GM18870 (cell line): Measurements from ENCODE around the gene RANBP2.

ENCODE experiments used
- ATAC-seq: cut with Tn5 transposase; IDR thresholded peaks from one replicate; pipeline ENCODE4 v1.9.1; 2021; ENCODE audit warnings: moderate library complexity; ENCODE audit not compliant: unreplicated experiment

Gene RANBP2

DNA sequence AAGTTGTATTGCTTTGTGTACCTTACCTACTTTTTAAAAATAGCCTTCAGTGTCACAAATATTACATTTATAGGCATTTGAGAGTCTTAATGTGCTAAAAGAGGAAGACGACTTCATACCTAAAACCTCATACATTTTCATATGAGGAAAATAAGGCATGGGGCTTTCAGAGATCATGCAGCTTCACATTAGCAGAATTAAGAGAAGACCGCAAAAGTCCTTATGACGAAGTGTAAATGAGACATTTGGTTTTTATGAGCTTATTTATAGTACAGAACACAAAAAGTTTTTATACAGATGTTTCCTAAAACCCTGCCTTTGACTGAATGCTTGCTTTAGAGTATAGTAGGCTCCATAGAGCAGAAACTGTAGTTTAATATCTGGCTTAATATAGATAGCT lies 57.2 kb downstream of the RANBP2 start:
- peak; percentile 81 for ATAC-seq

- ATAC-seq = no peak
These were observed 59.6 kb downstream of the RANBP2 start for GRCh38 chr2:108778857-108779256.

- ATAC-seq = no peak
These were observed 66.7 kb downstream of the RANBP2 start for GRCh38 chr2:108786008-108786353.

DNA sequence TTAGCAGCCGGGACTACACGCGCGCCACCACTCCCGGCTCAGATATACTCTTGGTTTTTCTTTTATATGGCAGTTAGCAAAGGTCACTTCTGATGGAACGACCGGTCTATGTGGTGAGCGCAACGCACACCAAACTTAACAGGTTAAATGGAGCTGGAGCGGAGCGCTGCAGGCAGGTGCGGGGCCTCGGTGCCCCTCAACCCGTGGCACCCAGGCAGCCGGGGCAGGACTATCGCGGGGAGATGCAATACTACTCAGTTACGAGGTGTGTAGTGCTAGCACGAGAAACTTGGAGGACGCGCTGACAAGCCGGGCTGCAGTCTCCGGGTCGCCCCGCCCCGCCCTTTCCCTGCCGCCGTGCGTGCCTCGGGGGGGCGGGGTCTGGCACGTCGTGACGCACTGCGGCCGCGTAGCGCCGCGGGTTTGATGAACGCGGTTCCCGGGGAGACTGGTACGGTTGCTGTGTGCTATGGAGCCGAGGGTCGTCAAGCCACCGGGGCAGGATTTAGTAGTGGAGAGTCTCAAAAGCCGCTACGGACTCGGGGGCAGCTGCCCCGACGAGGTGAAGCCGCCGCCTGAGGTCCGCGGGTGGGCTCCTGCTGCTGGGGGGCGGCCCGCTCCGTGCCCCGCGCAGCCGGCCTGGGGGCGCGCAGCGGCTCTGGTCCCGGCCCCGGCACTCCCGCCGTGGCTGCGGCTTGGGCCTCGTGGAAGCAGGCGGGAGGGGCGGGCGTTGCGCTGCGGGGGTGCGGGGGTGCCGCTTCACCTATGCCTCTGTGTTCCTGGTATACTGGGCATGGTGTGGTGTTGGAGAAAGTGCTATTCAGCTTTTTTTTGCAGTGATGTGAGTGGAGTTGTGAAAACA lies 67.3 kb downstream of the RANBP2 start, which contains the start of gene CCDC138:
Gene CCDC138, plus strand, starts transcription at position 418 of the 862 bp plus-strand sequence. Its CDS starts 52 bp downstream, at position 470.
- peak; percentile 94 for ATAC-seq

GRCh38 chr2:108787216-108787541 lies 67.9 kb downstream of the RANBP2 start:
- ATAC-seq = no peak

DNA sequence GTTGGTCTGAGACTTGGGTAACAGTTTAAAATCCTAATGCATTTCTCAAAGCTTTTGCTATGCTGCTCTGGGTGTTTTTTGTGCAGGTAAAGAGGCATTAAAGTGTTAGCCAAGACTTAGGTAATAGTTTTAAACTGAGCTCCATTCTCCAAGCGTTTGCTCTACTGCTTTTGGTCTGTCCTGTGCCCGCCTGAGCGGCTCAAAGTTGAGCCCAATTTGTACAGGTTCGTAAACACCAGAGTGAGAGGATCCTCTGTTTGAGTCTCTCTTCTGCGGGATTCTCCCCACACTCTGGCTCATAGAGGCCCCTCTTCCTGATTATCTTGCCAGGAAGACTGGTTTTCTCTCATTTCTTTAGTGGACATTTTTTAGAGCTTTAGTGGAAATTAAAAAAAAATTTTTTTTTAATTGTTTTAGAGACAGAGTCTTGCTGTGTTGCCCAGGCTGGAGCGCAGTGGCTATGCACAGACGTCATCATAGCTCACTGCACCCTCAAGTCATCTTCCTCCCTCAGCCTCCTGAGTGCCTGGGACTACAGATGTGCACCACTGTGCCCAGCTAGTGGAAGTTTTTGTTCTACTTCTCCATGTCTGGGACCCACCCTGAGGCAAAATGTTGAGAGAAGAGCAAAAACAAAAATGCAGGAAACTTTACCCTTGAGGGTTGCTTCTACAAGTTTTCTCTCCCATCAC lies 83.9 kb downstream of the RANBP2 start:
- ATAC-seq = no peak

GRCh38 chr2:108805032-108805431 lies 85.8 kb downstream of the RANBP2 start:
- ATAC-seq = no peak

- ATAC-seq = no peak
These were observed 86.5 kb downstream of the RANBP2 start for GRCh38 chr2:108805782-108806181.

- ATAC-seq = no peak
These were observed 87.3 kb downstream of the RANBP2 start for GRCh38 chr2:108806371-108807113.

- ATAC-seq = no peak
These were observed 90.7 kb downstream of the RANBP2 start for GRCh38 chr2:108809936-108810335.

GRCh38 chr2:108810993-108811957 lies 92.0 kb downstream of the RANBP2 start:
- no peak for ATAC-seq

- ATAC-seq = no peak
These were observed 94.5 kb downstream of the RANBP2 start for GRCh38 chr2:108813732-108814131.

GRCh38 chr2:108820482-108820881 lies 101.2 kb downstream of the RANBP2 start:
- no peak for ATAC-seq

DNA sequence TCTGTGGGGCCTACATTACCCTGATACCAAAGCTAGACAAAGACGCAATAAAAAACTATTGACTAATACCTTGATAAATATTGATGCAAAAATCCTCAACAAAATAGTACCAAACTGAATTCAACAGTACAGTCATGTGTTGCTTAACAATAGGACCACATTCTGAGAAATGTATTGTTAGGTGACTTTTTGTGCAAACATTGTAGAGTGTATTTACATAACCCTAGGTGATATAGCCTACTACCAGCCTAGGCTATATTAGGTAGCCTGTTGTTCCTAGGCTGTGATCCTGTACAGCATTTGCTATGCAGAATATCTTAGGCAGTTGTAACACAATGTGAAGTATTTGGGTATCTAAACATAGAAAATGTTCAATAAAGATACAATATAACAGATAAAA lies 104.0 kb downstream of the RANBP2 start:
- no peak for ATAC-seq

DNA sequence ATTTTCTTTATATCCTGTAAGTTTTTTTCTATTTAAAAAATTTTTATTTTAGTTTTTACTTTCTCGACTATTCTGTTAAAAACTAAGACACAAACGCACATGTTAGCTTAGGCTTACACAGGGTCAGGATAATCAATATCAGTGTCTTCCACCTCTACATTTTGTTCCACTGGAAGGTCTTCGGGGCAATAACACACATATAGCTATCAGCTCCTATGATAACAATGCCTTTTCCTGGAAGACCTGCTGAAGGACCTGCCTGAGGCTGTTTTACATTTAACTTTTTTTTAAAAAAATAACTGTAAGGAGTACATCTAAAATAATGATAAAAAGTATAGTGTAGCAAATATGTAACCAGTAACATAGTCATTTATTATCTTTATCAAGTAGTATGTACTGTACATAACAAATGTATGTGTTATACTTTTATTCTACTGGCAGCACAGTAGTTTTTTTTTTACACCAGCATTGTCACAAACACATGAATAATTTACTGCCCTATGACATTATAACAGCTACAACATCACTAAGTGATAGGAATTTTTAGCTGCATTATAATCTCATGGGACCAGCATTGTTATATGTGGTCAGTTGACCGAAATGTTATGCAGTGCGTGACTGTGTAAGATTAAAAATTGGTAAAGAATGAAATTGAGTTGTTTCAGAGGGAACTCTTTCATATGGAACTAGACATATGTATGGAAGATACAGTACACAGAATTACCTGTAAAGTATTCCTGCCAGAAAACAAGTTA lies 105.2 kb downstream of the RANBP2 start:
- ATAC-seq = no peak

- ATAC-seq = no peak
These were observed 106.0 kb downstream of the RANBP2 start for GRCh38 chr2:108825254-108825653.

DNA sequence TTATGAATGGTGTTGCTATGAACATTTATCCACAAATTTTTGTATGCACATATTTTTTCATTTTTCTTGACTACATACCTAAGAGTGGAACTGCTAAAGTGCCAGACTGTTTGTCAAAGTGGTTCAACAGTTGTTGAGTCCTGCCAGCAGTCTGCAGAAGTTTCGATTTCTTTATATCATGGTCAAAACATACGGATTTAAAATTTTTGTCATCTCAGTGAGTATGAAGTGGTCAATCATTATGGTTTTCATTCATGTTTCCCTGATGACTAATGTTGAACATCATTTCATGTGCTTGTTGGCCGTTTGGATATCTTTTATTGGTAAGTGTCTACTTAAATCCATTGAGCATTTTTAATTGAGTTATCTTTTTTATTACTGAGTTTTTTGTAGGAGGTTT lies 106.5 kb downstream of the RANBP2 start:
- ATAC-seq = no peak

DNA sequence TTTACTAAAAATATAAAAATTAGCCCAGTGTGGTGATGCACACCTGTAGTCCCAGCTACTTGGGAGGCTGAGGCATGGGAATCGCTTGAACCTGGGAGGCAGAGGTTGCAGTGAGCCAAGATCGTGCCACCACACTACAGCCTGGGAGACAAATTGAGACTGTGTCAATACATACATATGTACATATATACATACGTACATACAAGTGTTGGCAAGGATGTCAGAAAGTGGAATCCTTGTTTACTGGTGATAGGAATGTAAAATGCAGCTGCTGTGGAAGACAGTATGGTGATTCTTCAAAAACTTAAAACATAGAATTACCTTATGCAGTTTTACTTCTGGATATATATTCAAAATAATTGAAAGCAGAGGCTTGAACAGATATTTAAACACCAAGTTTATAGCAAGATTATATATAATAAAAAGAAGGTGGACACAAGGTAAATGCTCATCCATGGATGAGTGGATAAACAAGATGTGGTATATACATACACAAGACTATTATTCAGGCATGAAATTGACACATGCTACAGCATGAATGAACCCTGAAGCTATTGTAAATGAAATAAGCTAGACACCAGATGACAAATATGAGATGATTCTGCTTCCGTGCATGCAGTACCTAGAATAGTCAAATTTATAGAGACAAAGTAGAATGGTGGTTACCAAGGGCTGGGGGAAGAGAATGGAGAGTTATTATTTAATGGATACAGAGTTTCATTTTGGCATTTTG lies 110.5 kb downstream of the RANBP2 start:
- no peak for ATAC-seq

- ATAC-seq = no peak
These were observed 113.9 kb downstream of the RANBP2 start for GRCh38 chr2:108833219-108833618.
